Subcutaneous adipose tissue (tissue), 4 donors: ENCODE results near the gene UBE2N. TPM values are rescaled to one million over a fixed set of nuclear protein-coding genes. Genes with fewer than 3 reads are reported as not detected.

Experiments
- total RNA-seq, 4 donors: library from RNA; depleted of rRNA; stranded (reverse); fragments of >200 nt; gene quantifications; one replicate each; pipeline ENCODE4 v1.1.0, GENCODE V29; 2016
- TF ChIP-seq, protein P1 (sequence below): fragments of 450-650 bp; IDR thresholded peaks from one replicate; pipeline ENCODE4 v1.5.1; 2016; ENCODE audit warnings: low read depth, mild to moderate bottlenecking, control low read depth, antibody characterized with exemption, moderate library complexity

The UBE2N gene
- total RNA-seq, 4 donors from 2014 or later: 20.7 to 65.9 (median 22.4) TPM

- TF ChIP-seq, protein P1, sequence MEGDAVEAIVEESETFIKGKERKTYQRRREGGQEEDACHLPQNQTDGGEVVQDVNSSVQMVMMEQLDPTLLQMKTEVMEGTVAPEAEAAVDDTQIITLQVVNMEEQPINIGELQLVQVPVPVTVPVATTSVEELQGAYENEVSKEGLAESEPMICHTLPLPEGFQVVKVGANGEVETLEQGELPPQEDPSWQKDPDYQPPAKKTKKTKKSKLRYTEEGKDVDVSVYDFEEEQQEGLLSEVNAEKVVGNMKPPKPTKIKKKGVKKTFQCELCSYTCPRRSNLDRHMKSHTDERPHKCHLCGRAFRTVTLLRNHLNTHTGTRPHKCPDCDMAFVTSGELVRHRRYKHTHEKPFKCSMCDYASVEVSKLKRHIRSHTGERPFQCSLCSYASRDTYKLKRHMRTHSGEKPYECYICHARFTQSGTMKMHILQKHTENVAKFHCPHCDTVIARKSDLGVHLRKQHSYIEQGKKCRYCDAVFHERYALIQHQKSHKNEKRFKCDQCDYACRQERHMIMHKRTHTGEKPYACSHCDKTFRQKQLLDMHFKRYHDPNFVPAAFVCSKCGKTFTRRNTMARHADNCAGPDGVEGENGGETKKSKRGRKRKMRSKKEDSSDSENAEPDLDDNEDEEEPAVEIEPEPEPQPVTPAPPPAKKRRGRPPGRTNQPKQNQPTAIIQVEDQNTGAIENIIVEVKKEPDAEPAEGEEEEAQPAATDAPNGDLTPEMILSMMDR: no peak
Observed at GRCh38 chr12:93467351-93468007, 25.7 kb upstream of the UBE2N start, which contains the start of gene MRPL42. TSS of gene MRPL42 (plus strand) at chr12:93467514. CDS start at chr12:93469286, 1,772 bp downstream.

- TF ChIP-seq, protein P1: no peak
Observed at GRCh38 chr12:93466625-93467350, 25.0 kb upstream of the UBE2N start.

DNA sequence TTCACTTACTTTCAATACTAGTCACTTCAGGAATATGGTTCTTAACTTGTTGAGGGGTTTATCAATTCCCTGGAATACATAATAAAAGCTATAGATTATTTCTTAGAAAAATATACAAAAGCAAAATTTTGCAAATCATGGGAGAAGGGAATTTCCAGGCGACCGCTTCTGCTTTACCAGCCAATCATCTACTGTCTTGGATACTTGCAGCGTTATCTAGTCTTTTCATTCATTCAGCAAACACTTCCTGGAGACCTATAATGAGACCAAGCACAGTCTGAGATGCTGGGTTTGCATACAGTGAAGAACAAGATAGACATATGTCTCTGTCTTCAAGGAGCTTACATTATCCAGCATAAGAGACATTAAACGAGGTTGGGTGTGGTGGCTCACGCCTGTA is 24.1 kb upstream of the UBE2N start:
- TF ChIP-seq, protein P1: no peak

DNA sequence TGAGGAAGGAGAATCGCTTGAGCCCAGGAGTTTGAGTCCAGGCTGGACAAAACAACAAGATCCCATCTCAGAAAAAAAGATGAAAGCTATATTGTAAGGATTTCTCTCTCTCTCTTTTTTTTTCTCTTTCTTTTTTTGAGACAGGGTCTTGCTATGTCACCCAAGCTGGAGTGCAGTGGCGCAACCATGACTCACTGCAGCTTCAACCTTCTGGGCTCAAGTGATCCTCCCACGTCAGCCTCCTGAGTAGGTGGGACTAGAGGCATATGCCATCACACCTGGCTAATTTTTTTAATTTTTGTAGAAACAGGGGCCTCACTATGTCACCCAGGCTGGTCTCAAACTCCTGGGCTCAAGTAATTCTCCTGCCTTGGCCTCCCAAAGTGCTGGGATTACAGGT is 19.8 kb upstream of the UBE2N start:
- TF ChIP-seq, protein P1: no peak

GRCh38 chr12:93460902-93461301 is 19.2 kb upstream of the UBE2N start:
- TF ChIP-seq, protein P1: no peak

DNA sequence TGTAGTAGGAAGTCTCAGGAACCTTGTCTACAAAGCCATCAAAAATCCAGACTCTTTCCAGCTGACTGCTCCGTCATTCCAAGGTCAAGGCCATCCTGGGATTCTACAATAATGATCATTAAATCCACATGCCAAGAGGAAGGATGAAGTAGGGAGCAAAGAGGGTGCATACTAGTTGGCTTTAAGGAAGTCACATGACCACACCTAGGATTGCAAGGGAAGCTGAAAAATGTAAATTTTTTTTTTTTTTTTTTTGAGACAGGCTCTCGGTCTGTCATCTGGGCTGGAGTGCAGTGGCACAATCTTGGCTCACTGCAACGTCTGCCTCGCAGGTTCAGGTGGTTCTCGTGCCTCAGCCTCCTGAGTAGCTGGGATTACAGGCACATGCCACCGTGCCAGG is 18.3 kb upstream of the UBE2N start:
- TF ChIP-seq, protein P1: no peak

DNA sequence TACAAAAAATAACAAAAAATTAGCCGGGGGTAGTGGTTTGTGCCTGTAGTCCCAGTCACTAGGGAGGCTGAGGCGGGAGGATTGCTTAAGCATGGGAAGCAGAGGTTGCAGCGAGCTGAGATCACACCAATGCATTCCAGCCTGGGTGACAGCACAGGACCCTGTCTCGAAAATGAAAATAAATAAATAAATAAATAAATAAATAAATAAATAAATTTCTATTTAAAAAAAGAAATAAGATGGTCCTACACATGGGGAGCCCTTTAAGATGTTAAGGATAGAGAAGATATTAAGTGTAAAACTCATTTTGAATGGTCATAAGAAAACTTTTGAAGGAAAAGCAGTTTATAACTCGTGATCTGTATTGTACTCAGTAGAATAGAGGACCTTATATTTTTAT is 17.4 kb upstream of the UBE2N start:
- TF ChIP-seq, protein P1: no peak
